Smooth muscle cell (in vitro differentiated cells): ENCODE data around the gene FLRT3. TPM values are rescaled to one million over a fixed set of nuclear protein-coding genes. Genes with fewer than 3 reads are reported as not detected.

Experiments used
- DNase-seq: peaks from one replicate; lab custom pipeline; 2025; ENCODE audit not compliant: unreplicated experiment; lab: John Stamatoyannopoulos, UW
- H2AFZ ChIP-seq: fragments of 200-600 bp; sonication (generic); 2 replicates; pipeline ENCODE4 v1.6.0; 2016; ENCODE audit warnings: antibody characterized with exemption, low read depth, mild to moderate bottlenecking
- H3F3A ChIP-seq: fragments of 200-600 bp; sonication (generic); 2 replicates; pipeline ENCODE4 v1.6.0; 2017; ENCODE audit warnings: antibody characterized with exemption, low read depth
- H3K27ac ChIP-seq: fragments of 200-600 bp; sonication (generic); 2 replicates; pipeline ENCODE4 v1.5.1; 2016; ENCODE audit warnings: low read depth, mild to moderate bottlenecking
- H3K27me3 ChIP-seq: fragments of 200-600 bp; sonication (generic); 2 replicates; pipeline ENCODE4 v1.6.1; 2016; ENCODE audit warnings: low read depth, mild to moderate bottlenecking
- H3K36me3 ChIP-seq: fragments of 200-600 bp; sonication (generic); 2 replicates; pipeline ENCODE4 v1.5.1; 2016; ENCODE audit warnings: low read depth
- H3K4me1 ChIP-seq: fragments of 200-600 bp; sonication (generic); 2 replicates; pipeline ENCODE4 v1.5.1; 2016; ENCODE audit warnings: low read depth
- H3K4me2 ChIP-seq: fragments of 200-600 bp; sonication (generic); 2 replicates; pipeline ENCODE4 v1.6.0; 2016; ENCODE audit warnings: mild to moderate bottlenecking
- H3K4me3 ChIP-seq: fragments of 200-600 bp; sonication (generic); 2 replicates; pipeline ENCODE4 v1.5.1; 2016; ENCODE audit warnings: mild to moderate bottlenecking
- H3K79me2 ChIP-seq: fragments of 200-600 bp; sonication (generic); 2 replicates; pipeline ENCODE4 v1.6.0; 2016; ENCODE audit warnings: low read depth, mild to moderate bottlenecking
- H3K9ac ChIP-seq: fragments of 200-600 bp; sonication (generic); 2 replicates; pipeline ENCODE4 v1.6.0; 2016; ENCODE audit warnings: low read depth
- H3K9me3 ChIP-seq: fragments of 200-600 bp; sonication (generic); replicated peaks from 2 replicates; pipeline ENCODE4 v1.5.1; 2016; ENCODE audit warnings: low read depth
- H4K20me1 ChIP-seq: fragments of 200-600 bp; sonication (generic); 2 replicates; pipeline ENCODE4 v1.6.0; 2016; ENCODE audit warnings: low read depth
- WGBS: methylation state at CpG from one replicate; pipeline ENCODE4 v1.1.7; 2016; ENCODE audit warnings: low lambda C conversion rate; 5-methylcytosine and 5-hydroxymethylcytosine counted together
- polyA plus RNA-seq: library from polyadenylated mRNA; unstranded; fragments of >200 nt; fragmentation: Nextera tagmentation; extraction: Ambion mirVana; gene quantifications from 2 replicates; pipeline ENCODE4 v1.2.1, GENCODE V29; 2016
- total RNA-seq: library from RNA; depleted of rRNA; stranded (reverse); fragments of >200 nt; gene quantifications from 2 replicates; pipeline ENCODE4 v1.2.3, GENCODE V29; 2014
- TF ChIP-seq, protein P1 (sequence below): fragments of 200-600 bp; sonication (generic); IDR thresholded peaks from 2 replicates; pipeline ENCODE4 v1.5.1; 2017; ENCODE audit warnings: borderline replicate concordance, mild to moderate bottlenecking, antibody characterized with exemption; ENCODE audit not compliant: insufficient read depth, poor library complexity, severe bottlenecking

FLRT3 gene
- total and polyA plus RNA-seq, 2 experiments from 2014 or later: 15.5 to 24.3 TPM

DNA sequence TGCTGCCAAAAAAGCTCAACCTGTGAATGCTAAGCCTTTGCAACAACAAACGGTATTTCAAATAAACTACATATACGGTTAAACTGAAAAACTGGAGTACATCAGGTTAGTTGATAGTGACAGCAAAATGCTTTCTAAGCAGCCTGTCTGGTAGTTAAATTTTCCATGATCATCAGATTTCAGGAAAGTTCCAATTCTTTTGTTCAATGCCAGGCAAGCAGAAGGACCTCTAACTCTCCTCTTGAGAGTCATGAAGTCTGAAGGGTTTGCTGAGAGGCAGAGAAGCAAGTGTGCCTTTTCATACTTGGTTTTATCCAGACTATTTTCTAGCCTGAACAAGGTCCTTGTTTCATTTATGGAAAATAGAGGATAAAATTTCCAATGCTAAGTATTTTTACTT lies 4.5 kb downstream of the FLRT3 start:
- Histone ChIP-seq H3F3A (no peaks in the 10 kb centered on the region), H2AFZ (no peak overlapping the region), H3K9me3 (no peaks in the 10 kb centered on the region), H3K9ac (no peak overlapping the region), H3K79me2 (peaks cover 50% of the 10 kb centered on the region), H3K27me3 (no peaks in the 10 kb centered on the region), H3K4me2 (peak overlapping the region; percentile 83), H3K36me3 (no peaks in the 10 kb centered on the region), H3K4me3 (peak overlapping the region; percentile 67), H3K4me1 (peaks cover 51% of the 10 kb centered on the region), H3K27ac (no peak overlapping the region), H4K20me1 (no peaks in the 10 kb centered on the region)
- no peak for DNase-seq
- TF ChIP-seq, protein P1, sequence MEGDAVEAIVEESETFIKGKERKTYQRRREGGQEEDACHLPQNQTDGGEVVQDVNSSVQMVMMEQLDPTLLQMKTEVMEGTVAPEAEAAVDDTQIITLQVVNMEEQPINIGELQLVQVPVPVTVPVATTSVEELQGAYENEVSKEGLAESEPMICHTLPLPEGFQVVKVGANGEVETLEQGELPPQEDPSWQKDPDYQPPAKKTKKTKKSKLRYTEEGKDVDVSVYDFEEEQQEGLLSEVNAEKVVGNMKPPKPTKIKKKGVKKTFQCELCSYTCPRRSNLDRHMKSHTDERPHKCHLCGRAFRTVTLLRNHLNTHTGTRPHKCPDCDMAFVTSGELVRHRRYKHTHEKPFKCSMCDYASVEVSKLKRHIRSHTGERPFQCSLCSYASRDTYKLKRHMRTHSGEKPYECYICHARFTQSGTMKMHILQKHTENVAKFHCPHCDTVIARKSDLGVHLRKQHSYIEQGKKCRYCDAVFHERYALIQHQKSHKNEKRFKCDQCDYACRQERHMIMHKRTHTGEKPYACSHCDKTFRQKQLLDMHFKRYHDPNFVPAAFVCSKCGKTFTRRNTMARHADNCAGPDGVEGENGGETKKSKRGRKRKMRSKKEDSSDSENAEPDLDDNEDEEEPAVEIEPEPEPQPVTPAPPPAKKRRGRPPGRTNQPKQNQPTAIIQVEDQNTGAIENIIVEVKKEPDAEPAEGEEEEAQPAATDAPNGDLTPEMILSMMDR: no peak
- WGBS: 56% methylated on average over 2 of the region's 2 CpGs

- H3K4me2 ChIP-seq: no peak overlapping the region
Observed at GRCh38 chr20:14331646-14332045, 5.8 kb downstream of the FLRT3 start.

GRCh38 chr20:14319704-14320103 lies 17.7 kb downstream of the FLRT3 start:
- no peaks in the 10 kb centered on the region for H3K4me1 ChIP-seq
- H3K4me3 ChIP-seq: no peak overlapping the region
- no peak overlapping the region for H3K27ac ChIP-seq
- WGBS: 50% methylated on average over 1 of the region's 1 CpG
- no peak overlapping the region for H3K4me2 ChIP-seq
- H3K27me3 ChIP-seq: no peaks in the 10 kb centered on the region
- no peaks in the 10 kb centered on the region for H3F3A ChIP-seq
- H3K9ac ChIP-seq: no peak overlapping the region
- no peak overlapping the region for H2AFZ ChIP-seq
- H4K20me1 ChIP-seq: no peaks in the 10 kb centered on the region
- TF ChIP-seq, protein P1: no peak
- DNase-seq: no peak
- no peaks in the 10 kb centered on the region for H3K36me3 ChIP-seq
- no peaks in the 10 kb centered on the region for H3K79me2 ChIP-seq
- H3K9me3 ChIP-seq: no peaks in the 10 kb centered on the region

More at GRCh38 chr20:14331646-14332045, 5.8 kb downstream of the FLRT3 start:
- no peak for DNase-seq
- peaks cover 51% of the 10 kb centered on the region for H3K4me1 ChIP-seq
- no peaks in the 10 kb centered on the region for H3K9me3 ChIP-seq
- peak overlapping the region; percentile 67 for H3K4me3 ChIP-seq
- H3K27ac ChIP-seq: no peak overlapping the region
- no peaks in the 10 kb centered on the region for H3K36me3 ChIP-seq
- 89% methylated on average over 6 of the region's 6 CpGs for WGBS
- peaks cover 49% of the 10 kb centered on the region for H3K79me2 ChIP-seq
- no peaks in the 10 kb centered on the region for H3K27me3 ChIP-seq
- no peaks in the 10 kb centered on the region for H3F3A ChIP-seq
- TF ChIP-seq, protein P1: no peak
- no peak overlapping the region for H2AFZ ChIP-seq
- no peak overlapping the region for H3K9ac ChIP-seq
- H4K20me1 ChIP-seq: peaks cover 3% of the 10 kb centered on the region

DNA sequence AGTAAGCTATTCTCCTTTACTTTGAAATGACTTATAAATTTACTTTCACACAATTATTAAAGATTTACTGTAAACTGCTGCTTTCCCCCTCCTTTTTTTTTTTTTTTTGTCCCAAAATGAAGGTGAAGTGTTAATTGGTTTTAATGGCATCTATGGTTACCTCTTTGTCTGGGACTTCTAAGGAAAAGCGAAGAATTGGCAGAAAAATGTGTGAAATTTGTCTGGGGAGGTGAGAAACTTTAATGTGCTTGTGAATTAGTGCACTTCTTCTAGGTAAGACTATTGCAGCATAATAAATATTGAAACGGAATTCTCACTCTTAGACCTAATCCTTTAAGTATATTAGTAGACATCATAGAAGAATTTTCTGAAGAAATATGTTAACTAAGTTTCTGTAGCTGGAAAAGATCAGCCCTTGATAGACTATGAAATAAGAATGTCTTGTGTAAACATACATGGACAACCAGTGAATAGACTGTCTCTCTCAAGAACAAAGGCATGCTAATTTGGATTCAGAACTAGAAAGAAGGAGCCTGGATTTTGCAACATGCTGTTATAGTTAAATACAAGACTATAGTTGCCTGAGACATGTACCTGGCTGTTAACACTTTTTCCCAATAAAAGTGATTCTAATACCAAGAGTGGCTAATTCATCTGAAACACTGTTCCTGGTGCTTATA lies 23.9 kb downstream of the FLRT3 start:
- no peak overlapping the region for H2AFZ ChIP-seq
- 91% methylated on average over 2 of the region's 2 CpGs for WGBS
- TF ChIP-seq, protein P1: no peak
- no peak overlapping the region for H3K27ac ChIP-seq
- no peaks in the 10 kb centered on the region for H3K9me3 ChIP-seq
- DNase-seq: no peak
- no peak overlapping the region for H3K9ac ChIP-seq
- H3K4me2 ChIP-seq: no peak overlapping the region
- H3K27me3 ChIP-seq: no peaks in the 10 kb centered on the region
- H3K36me3 ChIP-seq: no peaks in the 10 kb centered on the region
- H3K4me3 ChIP-seq: no peak overlapping the region
- no peaks in the 10 kb centered on the region for H3F3A ChIP-seq
- H3K79me2 ChIP-seq: no peaks in the 10 kb centered on the region
- no peaks in the 10 kb centered on the region for H3K4me1 ChIP-seq
- H4K20me1 ChIP-seq: no peaks in the 10 kb centered on the region
